Activated CD8-positive, alpha-beta memory T cell treated with anti-CD3 and anti-CD28 coated beads, Interleukin-2, amount 50 U/mL, for 24 hours (primary cell): ENCODE measurements around the gene BNC2.
"Not testable (repeated sequence)": the region's sequence is repeated elsewhere in the genome, so short reads cannot be mapped to it uniquely, and the experiment has no call there.

Experiments
- DNase-seq: peaks from one replicate; pipeline ENCODE4 v3.0.0-alpha.2; 2020; ENCODE audit errors: extremely low read depth

The BNC2 gene

GRCh38 chr9:16870596-16871335 is at the start of gene BNC2:
Gene BNC2, minus strand, starts transcription at chr9:16870670. Its CDS starts 22 bp downstream, at chr9:16870648.
- no peak for DNase-seq

- DNase-seq = no peak
Observed at GRCh38 chr9:16918920-16919319, 48.5 kb upstream of the BNC2 start.

GRCh38 chr9:16915126-16915831 is 44.8 kb upstream of the BNC2 start:
- no peak for DNase-seq

- DNase-seq = no peak
Observed at GRCh38 chr9:16912197-16912596, 41.7 kb upstream of the BNC2 start.

- DNase-seq = not testable (repeated sequence)
Observed at GRCh38 chr9:16908206-16908605, 37.7 kb upstream of the BNC2 start.

- DNase-seq = no peak
Observed at GRCh38 chr9:16904655-16905054, 34.2 kb upstream of the BNC2 start.

- DNase-seq = no peak
Observed at GRCh38 chr9:16901590-16901989, 31.1 kb upstream of the BNC2 start.

- no peak for DNase-seq
Observed at GRCh38 chr9:16899606-16900005, 29.1 kb upstream of the BNC2 start.

GRCh38 chr9:16898464-16898863 is 28.0 kb upstream of the BNC2 start:
- DNase-seq = no peak

- no peak for DNase-seq
Observed at GRCh38 chr9:16888594-16888993, 18.1 kb upstream of the BNC2 start.

- DNase-seq = no peak
Observed at GRCh38 chr9:16885931-16886330, 15.5 kb upstream of the BNC2 start.

GRCh38 chr9:16884952-16885513 is 14.6 kb upstream of the BNC2 start:
- DNase-seq = no peak

GRCh38 chr9:16884373-16884772 is 13.9 kb upstream of the BNC2 start:
- no peak for DNase-seq

GRCh38 chr9:16883586-16883985 is 13.1 kb upstream of the BNC2 start:
- DNase-seq = no peak

GRCh38 chr9:16882440-16882839 is 12.0 kb upstream of the BNC2 start:
- not testable (repeated sequence) for DNase-seq

GRCh38 chr9:16879416-16879815 is 8.9 kb upstream of the BNC2 start:
- no peak for DNase-seq

GRCh38 chr9:16877256-16877655 is 6.8 kb upstream of the BNC2 start:
- no peak for DNase-seq

- DNase-seq = no peak
Observed at GRCh38 chr9:16873126-16873802, 2.8 kb upstream of the BNC2 start.

GRCh38 chr9:16871336-16872151 is 1.1 kb upstream of the BNC2 start:
- DNase-seq = no peak

- DNase-seq = no peak
Observed at GRCh38 chr9:16869882-16870595, 431 bp downstream of the BNC2 start.
